NCI-H2227 (cell line): ENCODE data around the gene PSMA8.
"Not testable (repeated sequence)": the region's sequence is repeated elsewhere in the genome, so short reads cannot be mapped to it uniquely, and the experiment has no call there.

Experiments used
- DNase-seq: peaks from one replicate; lab custom pipeline; 2025; ENCODE audit not compliant: unreplicated experiment; lab: John Stamatoyannopoulos, UW

PSMA8 gene

GRCh38 chr18:26133652-26134051 lies at the start of gene PSMA8:
Gene PSMA8, plus strand, starts transcription at chr18:26133869. Its CDS starts 97 bp downstream, at chr18:26133966.
- peak; percentile 46 for DNase-seq

GRCh38 chr18:26085056-26085455 lies 48.6 kb upstream of the PSMA8 start:
- no peak for DNase-seq

DNA sequence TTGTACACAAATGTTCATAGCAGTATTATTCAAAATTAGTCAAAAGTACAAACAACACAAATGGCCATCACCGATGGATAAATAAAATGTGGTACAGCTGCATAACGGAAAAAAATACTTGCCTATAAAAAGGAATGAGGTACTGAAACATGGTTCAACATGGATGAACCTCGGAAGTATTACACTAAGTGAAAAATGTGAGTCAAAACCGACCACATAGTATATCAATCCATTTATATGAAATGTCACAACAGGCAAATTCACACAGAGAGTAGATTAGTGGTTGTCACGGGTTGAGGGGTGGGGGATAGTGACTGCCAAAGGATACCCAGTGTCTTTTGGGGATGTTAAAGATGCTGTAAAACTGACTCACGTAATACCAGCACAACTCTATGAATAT lies 46.7 kb upstream of the PSMA8 start:
- DNase-seq: no peak

DNA sequence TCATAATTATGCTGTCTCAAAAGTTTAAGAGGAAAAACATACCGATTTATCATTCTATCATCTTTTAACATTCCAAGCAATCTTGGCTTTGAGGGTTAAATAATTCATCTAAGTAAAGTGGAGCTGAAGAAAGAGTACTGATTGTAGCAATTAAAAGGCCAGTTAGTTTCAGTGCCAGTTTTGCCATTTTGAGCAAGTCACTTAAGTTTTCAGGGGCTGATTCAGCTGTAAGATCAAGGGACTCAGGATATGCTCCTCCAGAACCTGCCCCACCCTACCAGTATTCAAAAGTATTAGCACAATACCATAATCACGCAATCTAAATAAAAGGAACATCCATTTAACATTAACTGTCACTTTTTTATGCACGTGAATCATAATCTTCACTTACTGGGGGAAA lies 45.2 kb upstream of the PSMA8 start:
- no peak for DNase-seq

DNA sequence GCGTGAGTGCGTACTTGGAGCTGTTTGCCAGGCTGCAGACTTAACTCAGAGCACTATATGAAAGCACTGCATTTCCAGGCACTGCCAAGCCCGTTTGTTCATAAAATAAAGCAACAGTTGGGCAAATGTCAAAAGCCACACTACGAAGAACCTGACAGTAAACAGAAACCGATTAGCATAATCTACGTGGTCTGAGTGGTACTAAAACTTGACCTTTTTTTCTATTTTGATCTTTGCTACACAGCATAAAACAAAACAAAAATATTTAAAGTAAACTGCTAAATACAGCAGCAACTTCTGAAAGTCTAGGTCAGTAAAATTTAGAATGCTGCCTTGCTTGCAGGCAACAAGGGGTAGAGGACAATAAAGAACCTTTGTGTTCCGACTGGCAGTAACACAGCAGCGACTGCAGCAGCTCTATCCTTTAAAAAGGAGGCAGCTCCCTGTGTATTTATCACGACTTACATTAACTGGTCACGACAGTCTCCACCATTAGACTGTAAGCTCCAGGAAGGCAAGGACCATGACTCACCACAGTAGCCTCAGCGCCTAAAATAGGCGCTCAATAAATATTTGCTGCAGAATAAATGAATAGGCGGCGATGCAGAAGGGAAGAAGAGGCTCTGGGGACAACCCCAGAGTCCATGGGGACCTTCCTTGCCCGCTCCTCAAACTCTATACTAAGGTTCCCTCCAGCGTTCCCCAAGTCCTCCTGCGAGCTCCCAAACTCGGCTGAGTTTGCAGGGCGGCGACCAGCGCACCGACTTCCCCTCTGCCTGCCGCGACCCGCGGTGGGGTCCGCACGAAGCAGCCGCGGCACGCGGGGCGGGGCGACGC lies 44.2 kb upstream of the PSMA8 start:
- DNase-seq: peak; percentile 33

DNA sequence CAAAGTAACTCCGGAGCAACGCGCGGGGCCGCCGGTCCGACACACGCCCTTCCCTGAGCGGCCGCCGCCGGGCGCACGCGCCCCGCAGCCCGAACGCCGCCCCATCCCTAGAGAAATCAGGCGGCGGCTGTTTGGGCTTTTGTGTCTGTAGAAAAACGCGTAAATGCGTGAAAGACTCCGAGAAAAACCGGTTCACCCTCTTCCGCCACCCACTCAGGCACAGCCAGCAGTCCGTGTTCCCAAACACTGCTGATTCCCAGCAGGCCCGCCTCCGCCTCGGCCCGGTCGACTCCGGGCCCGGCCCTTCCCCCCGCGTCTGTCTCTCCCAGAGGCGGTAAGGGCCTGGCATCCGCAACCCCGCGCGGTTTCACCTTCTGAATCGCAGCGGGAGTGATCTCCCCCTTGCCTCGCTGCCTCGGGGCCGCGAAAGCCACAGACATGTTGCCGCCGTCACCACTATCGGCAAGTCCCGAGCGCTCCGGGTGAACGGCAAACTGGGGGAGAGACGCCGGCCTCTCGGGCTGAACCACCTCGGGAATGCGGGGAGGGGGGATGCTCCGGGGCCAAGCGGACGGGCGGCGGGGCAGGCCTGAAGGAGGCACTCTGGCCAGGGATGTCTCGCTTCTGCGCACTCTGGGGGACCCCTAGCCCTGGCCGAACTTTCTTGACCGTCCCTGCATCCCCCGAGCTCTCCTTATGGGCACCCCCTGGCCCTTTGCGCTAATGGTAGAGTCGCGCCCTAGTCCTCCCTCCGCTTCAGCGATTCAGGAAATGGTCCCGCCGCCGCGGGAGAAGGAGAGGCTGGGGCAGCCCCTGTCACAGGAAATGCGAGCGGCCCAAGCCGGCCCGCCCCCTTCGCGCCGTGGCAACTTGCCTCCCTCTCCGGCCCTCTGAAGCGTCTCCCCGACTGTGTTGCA lies 43.3 kb upstream of the PSMA8 start, which contains the start of gene SS18:
TSS of gene SS18 (minus strand) at position 484 of the 917 bp plus-strand sequence. CDS start at position 440, 44 bp downstream.
- peak; percentile 94 for DNase-seq

GRCh38 chr18:26091047-26091630 lies 42.5 kb upstream of the PSMA8 start:
- no peak for DNase-seq

DNA sequence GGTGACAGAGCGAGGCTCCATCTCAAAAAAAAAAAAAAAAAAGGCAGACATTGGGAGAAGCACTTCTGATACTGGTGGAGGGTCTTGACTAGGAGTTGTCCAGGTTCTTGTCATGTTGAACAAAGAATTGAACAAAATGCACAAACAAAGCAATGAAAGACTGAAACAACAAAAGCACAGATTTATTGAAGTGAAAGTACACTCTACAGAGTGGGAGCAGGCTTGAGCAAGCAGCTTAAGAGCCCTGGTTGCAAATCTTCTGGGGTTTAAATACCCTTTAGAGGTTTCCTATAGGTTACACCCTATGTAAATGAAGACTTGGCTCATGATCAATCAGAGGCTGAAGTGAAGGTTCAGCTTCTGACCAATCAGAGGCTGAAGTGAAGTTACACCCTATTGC lies 36.8 kb upstream of the PSMA8 start:
- no peak for DNase-seq

DNA sequence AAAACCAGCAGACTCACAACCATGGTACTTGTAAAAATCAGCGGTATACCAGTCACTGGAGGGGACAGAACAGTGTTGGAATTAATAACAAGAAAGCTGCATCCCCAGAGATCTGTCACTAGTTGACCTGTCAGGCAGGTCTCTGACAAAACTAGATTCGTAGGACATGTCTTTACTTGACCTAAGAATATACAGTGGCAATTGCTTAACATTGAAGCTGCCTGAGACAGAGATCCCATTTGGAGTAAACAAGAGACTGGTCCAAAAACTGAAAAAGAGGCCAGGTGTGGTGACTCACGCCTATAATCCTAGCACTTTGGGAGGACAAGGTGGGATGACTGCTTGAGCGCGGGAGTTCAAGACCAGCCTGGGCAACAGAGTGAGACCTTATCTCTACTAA lies 36.1 kb upstream of the PSMA8 start:
- DNase-seq: no peak

- no peak for DNase-seq
Observed at GRCh38 chr18:26103579-26103978, 30.1 kb upstream of the PSMA8 start.

- no peak for DNase-seq
Observed at GRCh38 chr18:26104035-26104434, 29.6 kb upstream of the PSMA8 start.

GRCh38 chr18:26119246-26119645 lies 14.4 kb upstream of the PSMA8 start:
- DNase-seq: no peak

- no peak for DNase-seq
Observed at GRCh38 chr18:26121476-26121875, 12.2 kb upstream of the PSMA8 start.

DNA sequence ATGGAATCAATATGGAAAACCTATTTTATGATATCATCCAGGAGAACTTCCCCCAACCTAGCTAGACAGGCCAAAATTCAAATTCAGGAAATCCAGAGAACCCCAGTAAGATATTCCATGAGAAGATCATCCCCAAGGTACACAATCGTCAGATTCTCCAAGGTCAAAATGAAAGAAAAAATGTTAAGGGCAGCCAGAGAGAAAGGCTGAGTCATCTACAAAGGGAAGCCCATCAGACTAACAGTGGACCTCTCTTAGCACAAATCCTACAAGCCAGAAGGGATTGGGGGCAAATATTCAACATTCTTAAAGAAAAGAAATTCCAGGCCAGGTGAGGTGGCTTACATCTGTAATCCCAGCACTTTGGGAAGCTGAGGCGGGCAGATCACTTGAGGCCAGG lies 11.7 kb upstream of the PSMA8 start:
- not testable (repeated sequence) for DNase-seq

- no peak for DNase-seq
Observed at GRCh38 chr18:26127786-26128185, 5.9 kb upstream of the PSMA8 start.

DNA sequence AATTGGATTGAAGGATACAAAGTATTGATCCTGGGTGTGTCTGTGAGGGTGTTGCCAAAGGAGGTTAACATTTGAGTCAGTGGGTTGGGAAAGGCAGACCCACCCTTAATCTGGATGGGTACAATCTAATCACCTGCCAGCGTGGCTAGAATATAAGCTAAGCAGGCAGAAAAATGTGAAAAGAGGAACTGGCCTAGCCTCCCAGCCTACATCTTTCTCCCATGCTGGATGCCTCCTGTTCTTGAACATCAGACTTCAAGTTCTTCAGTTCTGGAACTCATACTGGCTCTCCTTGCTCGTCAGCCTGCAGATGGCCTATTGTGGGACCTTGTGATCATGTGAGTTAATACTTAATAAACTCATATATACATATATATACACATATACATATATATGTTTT lies 5.5 kb upstream of the PSMA8 start:
- DNase-seq: not testable (repeated sequence)

DNA sequence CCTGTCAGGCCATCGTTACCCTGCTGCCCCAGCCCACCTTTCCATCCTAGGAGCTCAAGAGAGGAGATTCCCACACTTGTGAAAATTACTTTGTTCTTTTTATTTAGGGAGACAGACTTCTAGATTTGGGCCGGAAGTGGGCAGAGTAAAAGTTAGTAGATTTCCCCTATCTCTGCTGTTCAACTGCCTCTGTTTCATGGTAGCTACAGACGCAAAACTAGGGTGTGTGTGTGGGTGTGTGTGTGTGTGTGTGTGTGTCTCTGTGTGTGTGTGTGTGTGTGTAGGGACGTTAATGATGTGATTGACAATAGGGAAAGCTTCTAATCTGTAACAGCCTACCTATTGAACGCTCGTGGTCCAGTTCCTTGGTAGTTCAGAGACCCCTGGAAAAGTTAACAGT lies 438 bp downstream of the PSMA8 start:
- DNase-seq: no peak

- DNase-seq: no peak
Observed at GRCh38 chr18:26135548-26135947, 1.9 kb downstream of the PSMA8 start.

- DNase-seq: no peak
Observed at GRCh38 chr18:26157326-26157725, 23.7 kb downstream of the PSMA8 start.

GRCh38 chr18:26159353-26159752 lies 25.7 kb downstream of the PSMA8 start:
- no peak for DNase-seq

- no peak for DNase-seq
Observed at GRCh38 chr18:26164571-26164970, 30.9 kb downstream of the PSMA8 start.
